KOPT-K1 (cell line): ENCODE measurements around the gene PLEKHG4.

Source experiments
- H3K27ac ChIP-seq: fragments of 200-600 bp; sonication (generic); 2 replicates; pipeline ENCODE4 v1.5.1; 2016; ENCODE audit warnings: antibody characterized with exemption, mild to moderate bottlenecking, low read depth, low read length; ENCODE audit not compliant: poor library complexity, severe bottlenecking
- H3K36me3 ChIP-seq: fragments of 200-600 bp; sonication (generic); 2 replicates; pipeline ENCODE4 v1.5.1; 2017; ENCODE audit warnings: antibody characterized with exemption, mild to moderate bottlenecking, low read length, moderate library complexity; ENCODE audit not compliant: insufficient read depth
- H3K9me3 ChIP-seq: fragments of 200-600 bp; sonication (generic); 2 replicates; pipeline ENCODE4 v1.5.1; 2017; ENCODE audit warnings: antibody characterized with exemption, low read length, mild to moderate bottlenecking; ENCODE audit not compliant: insufficient read depth, poor library complexity, severe bottlenecking

The PLEKHG4 gene

GRCh38 chr16:67270931-67271338, 8.4 kb upstream of the PLEKHG4 start:
- no peaks in the 10 kb centered on the region for H3K9me3 ChIP-seq
- no peak overlapping the region for H3K27ac ChIP-seq
- peaks cover 13% of the 10 kb centered on the region; the same call in 1 of the 2 replicates for H3K36me3 ChIP-seq

GRCh38 chr16:67271446-67271845, 7.9 kb upstream of the PLEKHG4 start:
- Histone ChIP-seq H3K36me3 (peaks cover 18% of the 10 kb centered on the region; the same call in 1 of the 2 replicates), H3K27ac (no peak overlapping the region), H3K9me3 (no peaks in the 10 kb centered on the region)

GRCh38 chr16:67275321-67275720, 4.0 kb upstream of the PLEKHG4 start:
- no peaks in the 10 kb centered on the region for H3K9me3 ChIP-seq
- H3K36me3 ChIP-seq, result peaks cover 31% of the 10 kb centered on the region
- no peak overlapping the region for H3K27ac ChIP-seq

GRCh38 chr16:67277294-67277998, 1.9 kb upstream of the PLEKHG4 start:
- H3K9me3 ChIP-seq, result no peaks in the 10 kb centered on the region
- H3K27ac ChIP-seq, result peak overlapping the region; percentile 83
- peaks cover 38% of the 10 kb centered on the region for H3K36me3 ChIP-seq

- Histone ChIP-seq H3K9me3 (no peaks in the 10 kb centered on the region), H3K27ac (peak overlapping the region; percentile 83), H3K36me3 (peaks cover 45% of the 10 kb centered on the region)
These were observed 1.1 kb upstream of the PLEKHG4 start for GRCh38 chr16:67277999-67278772.

GRCh38 chr16:67278773-67279295, 498 bp upstream of the PLEKHG4 start:
- Histone ChIP-seq H3K27ac (peak overlapping the region; percentile 83), H3K36me3 (peaks cover 51% of the 10 kb centered on the region)

GRCh38 chr16:67280090-67281015, 1.0 kb downstream of the PLEKHG4 start:
- Histone ChIP-seq H3K36me3 (peaks cover 64% of the 10 kb centered on the region), H3K27ac (peak overlapping the region; percentile 83), H3K9me3 (no peaks in the 10 kb centered on the region)

More at GRCh38 chr16:67278773-67279295, 498 bp upstream of the PLEKHG4 start:
- no peaks in the 10 kb centered on the region for H3K9me3 ChIP-seq

GRCh38 chr16:67281536-67282446, 2.5 kb downstream of the PLEKHG4 start:
- H3K27ac ChIP-seq, result no peak overlapping the region
- H3K9me3 ChIP-seq, result no peaks in the 10 kb centered on the region
- peaks cover 65% of the 10 kb centered on the region for H3K36me3 ChIP-seq

- Histone ChIP-seq H3K27ac (no peak overlapping the region), H3K36me3 (peaks cover 66% of the 10 kb centered on the region)
These were observed 3.1 kb downstream of the PLEKHG4 start for GRCh38 chr16:67282447-67282805.

GRCh38 chr16:67283039-67283825, 3.9 kb downstream of the PLEKHG4 start:
- Histone ChIP-seq H3K27ac (no peak overlapping the region), H3K36me3 (peaks cover 70% of the 10 kb centered on the region), H3K9me3 (no peaks in the 10 kb centered on the region)

More at GRCh38 chr16:67282447-67282805, 3.1 kb downstream of the PLEKHG4 start:
- H3K9me3 ChIP-seq, result no peaks in the 10 kb centered on the region

- peaks cover 78% of the 10 kb centered on the region for H3K36me3 ChIP-seq
These were observed 4.7 kb downstream of the PLEKHG4 start for GRCh38 chr16:67283826-67284555.

GRCh38 chr16:67284699-67285646, 5.6 kb downstream of the PLEKHG4 start:
- Histone ChIP-seq H3K9me3 (no peaks in the 10 kb centered on the region), H3K27ac (no peak overlapping the region)

More at GRCh38 chr16:67283826-67284555, 4.7 kb downstream of the PLEKHG4 start:
- no peaks in the 10 kb centered on the region for H3K9me3 ChIP-seq
- H3K27ac ChIP-seq, result no peak overlapping the region

More at GRCh38 chr16:67284699-67285646, 5.6 kb downstream of the PLEKHG4 start:
- H3K36me3 ChIP-seq, result peaks cover 87% of the 10 kb centered on the region
